Mucosa of rectum (tissue), 2 donors: ENCODE results near the gene KRT4.

ENCODE experiments used
- H3K27ac ChIP-seq, 2 donors: one replicate each; pipeline ENCODE4 v1.7.0; 2013; ENCODE audit warnings: inconsistent platforms in 2 of 2, low read depth in 2 of 2, low read length in 2 of 2
- H3K27me3 ChIP-seq, 2 donors: one replicate each; pipeline ENCODE4 v1.7.0; 2013; ENCODE audit warnings: low read length in 2 of 2; ENCODE audit not compliant: control insufficient read depth in 2 of 2, insufficient read depth in 2 of 2
- H3K36me3 ChIP-seq, 2 donors: one replicate each; pipeline ENCODE4 v1.7.0; 2013; ENCODE audit warnings: low read length in 2 of 2; ENCODE audit not compliant: control insufficient read depth in 2 of 2, insufficient read depth in 2 of 2
- H3K4me1 ChIP-seq, 2 donors: one replicate each; pipeline ENCODE4 v1.7.0; 2013; ENCODE audit warnings: low read length in 2 of 2, mild to moderate bottlenecking in 1 of 2; ENCODE audit not compliant: control insufficient read depth in 2 of 2, insufficient read depth in 2 of 2
- H3K4me3 ChIP-seq, 2 donors: one replicate each; pipeline ENCODE4 v1.7.0; 2013; ENCODE audit warnings: low read length in 2 of 2
- H3K9ac ChIP-seq, 2 donors: one replicate each; pipeline ENCODE4 v1.7.0; 2013; ENCODE audit warnings: low read length in 2 of 2, low read depth in 1 of 2, mild to moderate bottlenecking in 1 of 2
- H3K9me3 ChIP-seq, 2 donors: one replicate each; pipeline ENCODE4 v1.7.0; 2013; ENCODE audit warnings: low read length in 2 of 2; ENCODE audit not compliant: control insufficient read depth in 2 of 2
- donor health status: healthy.
- donor health status: Normal muscosa, but diverticular disease.

The KRT4 gene

GRCh38 chr12:52791271-52792184, 22.4 kb downstream of the KRT4 start:
- Histone ChIP-seq H3K9me3 (no peaks in the 10 kb centered on the region), H3K4me3 (no peak overlapping the region), H3K36me3 (no peaks in the 10 kb centered on the region), H3K9ac (no peak overlapping the region), H3K27ac (no peak overlapping the region), H3K27me3 (peaks cover 10 to 22% of the 10 kb centered on the region in 2 donors), H3K4me1 (no peaks in the 10 kb centered on the region)

- Histone ChIP-seq H3K4me3 (no peak overlapping the region), H3K4me1 (no peaks in the 10 kb centered on the region), H3K9me3 (no peaks in the 10 kb centered on the region), H3K9ac (no peak overlapping the region), H3K36me3 (no peaks in the 10 kb centered on the region), H3K27me3 (peaks cover 10 to 22% of the 10 kb centered on the region in 2 donors), H3K27ac (no peak overlapping the region)
Observed at GRCh38 chr12:52790427-52791270, 23.3 kb downstream of the KRT4 start.

DNA sequence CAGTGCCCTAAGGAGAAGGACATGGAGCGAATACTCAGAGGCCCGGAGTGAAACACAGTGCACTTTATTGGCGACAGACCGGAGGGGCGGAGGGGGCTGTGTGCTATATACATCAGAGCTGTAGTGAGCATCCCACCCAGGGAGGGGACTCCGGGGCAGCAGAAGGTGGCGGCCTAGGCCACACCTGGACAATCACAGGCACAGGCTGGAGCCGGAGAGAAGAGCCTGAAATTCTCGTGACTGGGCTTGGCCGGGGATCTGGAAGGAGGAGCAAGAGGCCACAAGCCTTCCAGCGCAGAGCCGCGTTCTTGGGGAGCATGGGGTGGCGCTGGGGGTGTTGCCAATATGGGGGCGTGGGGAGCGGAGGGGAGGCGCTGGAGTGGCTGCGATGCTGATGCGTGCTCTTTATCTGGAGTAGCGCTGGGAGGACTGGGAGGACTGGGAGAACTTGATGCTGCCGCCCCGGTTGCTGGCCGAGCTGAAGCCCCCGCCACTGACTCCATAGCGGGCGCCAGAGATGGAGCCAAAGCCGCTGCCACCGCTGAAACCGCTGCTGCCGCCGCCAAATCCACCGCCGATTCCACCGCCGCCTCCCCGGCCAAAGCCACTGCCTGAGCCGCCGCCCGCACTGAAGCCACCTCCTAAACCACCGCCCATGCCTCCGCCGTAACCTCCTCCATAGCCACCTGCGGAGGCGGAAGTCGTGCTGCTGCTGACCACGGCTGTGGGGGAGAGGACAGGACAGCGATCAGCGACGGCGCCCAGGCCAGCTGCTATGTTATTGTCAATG, 24.1 kb downstream of the KRT4 start:
- H3K4me3 ChIP-seq: no peak overlapping the region
- peaks cover 10 to 27% of the 10 kb centered on the region in 2 donors for H3K27me3 ChIP-seq
- no peaks in the 10 kb centered on the region for H3K9me3 ChIP-seq
- no peak overlapping the region for H3K27ac ChIP-seq
- H3K9ac ChIP-seq: no peak overlapping the region
- no peaks in the 10 kb centered on the region for H3K36me3 ChIP-seq
- no peaks in the 10 kb centered on the region for H3K4me1 ChIP-seq

DNA sequence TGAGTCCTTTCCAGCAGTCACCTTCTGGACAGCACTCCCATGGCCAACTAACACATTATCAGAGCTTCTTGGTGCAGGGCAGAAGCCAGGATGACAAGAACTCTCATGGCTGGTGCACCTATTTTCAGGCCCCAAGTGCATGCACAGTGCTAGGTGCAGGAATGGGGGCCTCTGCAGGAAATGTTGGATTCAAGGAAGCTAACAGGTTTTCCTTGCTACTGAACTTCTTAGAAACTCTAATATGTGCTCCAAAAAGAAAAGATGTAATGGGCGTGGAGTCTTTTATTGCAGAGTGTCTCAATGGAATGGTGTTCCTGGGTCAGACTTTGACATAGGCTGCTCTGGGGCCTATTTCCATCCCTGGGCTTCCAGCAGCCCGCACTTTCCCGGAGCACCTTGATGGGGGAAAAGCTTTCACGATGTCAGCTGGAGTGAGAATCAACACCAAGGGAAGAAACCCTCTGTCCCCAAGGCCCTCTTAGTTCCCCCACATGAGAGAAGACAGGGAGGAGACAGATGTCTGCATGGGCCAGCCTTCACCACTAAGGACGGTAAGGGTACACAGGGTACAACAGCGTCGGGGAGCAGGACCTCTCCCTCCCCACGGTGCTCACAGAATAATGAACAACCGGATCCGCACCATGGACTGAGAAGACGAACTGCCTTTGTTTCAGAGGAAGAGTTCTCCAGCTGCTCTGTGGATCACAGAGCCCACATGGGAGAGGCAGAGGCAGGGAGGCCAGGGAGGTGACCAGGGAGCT, 24.9 kb downstream of the KRT4 start:
- H3K27me3 ChIP-seq: peaks cover 12 to 24% of the 10 kb centered on the region in 2 donors
- no peak overlapping the region for H3K4me3 ChIP-seq
- no peaks in the 10 kb centered on the region for H3K9me3 ChIP-seq
- no peaks in the 10 kb centered on the region for H3K4me1 ChIP-seq
- no peaks in the 10 kb centered on the region for H3K36me3 ChIP-seq
- H3K27ac ChIP-seq: no peak overlapping the region
- no peak overlapping the region for H3K9ac ChIP-seq

GRCh38 chr12:52788192-52788875, 25.6 kb downstream of the KRT4 start:
- no peaks in the 10 kb centered on the region for H3K4me1 ChIP-seq
- no peaks in the 10 kb centered on the region for H3K36me3 ChIP-seq
- H3K9me3 ChIP-seq: no peaks in the 10 kb centered on the region
- no peak overlapping the region for H3K27ac ChIP-seq
- no peak overlapping the region for H3K4me3 ChIP-seq
- no peak overlapping the region for H3K9ac ChIP-seq
- H3K27me3 ChIP-seq: peaks cover 13 to 22% of the 10 kb centered on the region in 2 donors

DNA sequence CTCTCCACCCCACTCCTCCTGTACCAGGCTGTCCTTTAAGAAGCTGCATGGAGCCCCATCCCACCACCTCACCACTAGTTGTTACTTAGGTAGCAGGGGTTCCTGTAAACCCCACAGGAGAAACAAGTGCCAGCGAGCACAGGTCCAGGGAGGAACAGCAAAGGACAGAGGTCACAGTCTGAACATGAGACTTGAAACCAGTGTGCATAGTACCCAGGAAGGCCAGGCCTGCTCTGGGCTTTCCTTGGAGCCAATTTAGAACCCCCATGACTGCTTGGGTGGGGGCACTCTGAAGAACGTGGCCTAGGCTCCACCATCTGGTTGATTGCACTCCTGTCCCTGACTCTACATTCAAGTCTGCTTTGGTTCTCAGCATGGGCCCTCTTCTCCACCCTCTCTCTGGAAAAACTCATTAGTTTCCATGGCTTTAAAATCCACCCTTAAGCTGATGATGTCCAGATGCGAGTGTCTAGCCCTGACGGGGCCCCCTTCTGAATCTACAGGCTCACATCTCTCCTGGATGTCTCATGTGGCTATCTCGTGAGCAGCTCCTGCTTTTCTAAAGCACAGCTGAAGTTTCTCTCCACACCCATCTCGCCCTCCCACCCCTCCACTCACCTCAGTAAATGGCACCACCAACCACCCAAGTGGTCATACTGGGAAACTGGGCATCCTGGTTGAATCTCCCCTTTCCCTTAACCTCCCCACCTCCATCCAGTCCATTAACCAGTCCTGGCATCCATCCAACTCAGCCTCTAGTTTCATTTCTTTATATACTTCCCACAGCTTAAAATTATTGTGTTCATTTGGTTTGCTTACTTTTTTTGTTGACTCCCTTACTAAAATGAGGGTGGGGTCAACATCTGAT, 26.4 kb downstream of the KRT4 start:
- no peaks in the 10 kb centered on the region for H3K4me1 ChIP-seq
- no peaks in the 10 kb centered on the region for H3K9me3 ChIP-seq
- no peaks in the 10 kb centered on the region for H3K36me3 ChIP-seq
- no peak overlapping the region for H3K9ac ChIP-seq
- H3K4me3 ChIP-seq: no peak overlapping the region
- H3K27ac ChIP-seq: no peak overlapping the region
- H3K27me3 ChIP-seq: peaks cover 13 to 22% of the 10 kb centered on the region in 2 donors

- Histone ChIP-seq H3K27ac (no peak overlapping the region), H3K9ac (no peak overlapping the region), H3K4me1 (no peaks in the 10 kb centered on the region), H3K36me3 (no peaks in the 10 kb centered on the region), H3K9me3 (no peaks in the 10 kb centered on the region), H3K27me3 (peaks cover 10 to 18% of the 10 kb centered on the region in 2 donors), H3K4me3 (no peak overlapping the region)
Observed at GRCh38 chr12:52784909-52785308, 29.0 kb downstream of the KRT4 start.

- Histone ChIP-seq H3K4me3 (no peak overlapping the region), H3K27ac (no peak overlapping the region), H3K4me1 (no peaks in the 10 kb centered on the region), H3K9ac (no peak overlapping the region), H3K9me3 (no peaks in the 10 kb centered on the region), H3K27me3 (peaks cover 3 to 9% of the 10 kb centered on the region in 2 donors), H3K36me3 (no peaks in the 10 kb centered on the region)
Observed at GRCh38 chr12:52783563-52784316, 30.2 kb downstream of the KRT4 start.
